Measurements from ENCODE around the gene LRRC1.

Gene LRRC1

GRCh38 chr6:53808302-53808881 lies 13.6 kb downstream of the LRRC1 start:
- DNase-seq (ENCODE audit: low read depth), result no peak
- TF ChIP-seq, protein P1, sequence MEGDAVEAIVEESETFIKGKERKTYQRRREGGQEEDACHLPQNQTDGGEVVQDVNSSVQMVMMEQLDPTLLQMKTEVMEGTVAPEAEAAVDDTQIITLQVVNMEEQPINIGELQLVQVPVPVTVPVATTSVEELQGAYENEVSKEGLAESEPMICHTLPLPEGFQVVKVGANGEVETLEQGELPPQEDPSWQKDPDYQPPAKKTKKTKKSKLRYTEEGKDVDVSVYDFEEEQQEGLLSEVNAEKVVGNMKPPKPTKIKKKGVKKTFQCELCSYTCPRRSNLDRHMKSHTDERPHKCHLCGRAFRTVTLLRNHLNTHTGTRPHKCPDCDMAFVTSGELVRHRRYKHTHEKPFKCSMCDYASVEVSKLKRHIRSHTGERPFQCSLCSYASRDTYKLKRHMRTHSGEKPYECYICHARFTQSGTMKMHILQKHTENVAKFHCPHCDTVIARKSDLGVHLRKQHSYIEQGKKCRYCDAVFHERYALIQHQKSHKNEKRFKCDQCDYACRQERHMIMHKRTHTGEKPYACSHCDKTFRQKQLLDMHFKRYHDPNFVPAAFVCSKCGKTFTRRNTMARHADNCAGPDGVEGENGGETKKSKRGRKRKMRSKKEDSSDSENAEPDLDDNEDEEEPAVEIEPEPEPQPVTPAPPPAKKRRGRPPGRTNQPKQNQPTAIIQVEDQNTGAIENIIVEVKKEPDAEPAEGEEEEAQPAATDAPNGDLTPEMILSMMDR (conservative IDR thresholded peaks at IDR 0.05; ENCODE audit: low read length), result no peak
- H3K4me3 ChIP-seq (ENCODE audit: low read length), result no peak overlapping the region

- H3K4me3 ChIP-seq (ENCODE audit: low read length), result no peak overlapping the region
- TF ChIP-seq, protein P1 (conservative IDR thresholded peaks at IDR 0.05; ENCODE audit: low read length), result no peak
- no peak for DNase-seq (ENCODE audit: low read depth)
These were observed 14.9 kb downstream of the LRRC1 start for GRCh38 chr6:53809691-53810090.

GRCh38 chr6:53811082-53811481 lies 16.3 kb downstream of the LRRC1 start:
- DNase-seq (ENCODE audit: low read depth), result peak; percentile 75
- TF ChIP-seq, protein P1 (conservative IDR thresholded peaks at IDR 0.05; ENCODE audit: low read length), result no peak
- peak overlapping the region; percentile 21 for H3K4me3 ChIP-seq (ENCODE audit: low read length)

DNA sequence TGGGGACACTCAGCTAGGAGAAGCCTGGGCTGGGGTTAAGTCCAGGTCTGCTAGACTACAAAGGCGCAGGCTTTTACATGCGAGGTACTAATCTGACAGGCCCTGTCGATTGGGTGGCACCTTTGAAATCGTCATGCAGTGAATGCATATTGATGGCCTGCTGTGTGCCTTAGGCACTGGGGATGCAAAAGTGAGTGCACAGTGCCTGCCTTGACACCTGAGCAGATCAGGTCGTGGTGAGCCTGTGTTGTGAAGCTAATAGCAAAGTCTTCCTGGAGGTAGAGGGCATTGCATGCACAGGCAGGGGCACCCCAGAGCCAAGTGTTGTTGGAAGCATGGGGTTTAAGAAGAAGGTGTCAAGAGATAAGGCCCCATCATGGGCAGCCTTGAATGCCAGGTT lies 16.9 kb downstream of the LRRC1 start:
- TF ChIP-seq, protein P1 (conservative IDR thresholded peaks at IDR 0.05; ENCODE audit: low read length), result no peak
- H3K4me3 ChIP-seq (ENCODE audit: low read length), result no peak overlapping the region
- no peak for DNase-seq (ENCODE audit: low read depth)

GRCh38 chr6:53813096-53813495 lies 18.3 kb downstream of the LRRC1 start:
- DNase-seq (ENCODE audit: low read depth), result no peak
- H3K4me3 ChIP-seq (ENCODE audit: low read length), result no peak overlapping the region
- TF ChIP-seq, protein P1 (conservative IDR thresholded peaks at IDR 0.05; ENCODE audit: low read length), result no peak

GRCh38 chr6:53813801-53814200 lies 19.0 kb downstream of the LRRC1 start:
- TF ChIP-seq, protein P1 (conservative IDR thresholded peaks at IDR 0.05; ENCODE audit: low read length), result no peak
- DNase-seq (ENCODE audit: low read depth), result no peak
- H3K4me3 ChIP-seq (ENCODE audit: low read length), result no peak overlapping the region

DNA sequence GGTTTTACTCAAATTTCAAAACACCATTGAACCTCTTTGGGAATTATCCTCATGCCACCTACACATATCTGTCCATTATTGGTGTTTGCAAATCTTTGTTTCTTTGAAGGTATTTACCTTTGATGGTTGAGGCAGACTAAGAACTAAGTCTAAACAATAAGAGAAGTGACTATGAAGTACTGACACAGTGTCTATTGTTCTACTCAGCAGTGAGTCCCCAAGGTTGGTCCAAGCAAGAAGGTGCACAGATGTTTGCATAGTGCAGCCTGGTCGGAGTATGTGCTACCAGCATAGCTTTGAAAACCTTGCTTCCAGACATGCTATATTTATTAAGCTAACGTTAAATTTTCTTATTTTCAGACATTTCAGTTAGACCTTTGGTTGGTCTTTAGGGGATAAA lies 19.5 kb downstream of the LRRC1 start:
- H3K4me3 ChIP-seq (ENCODE audit: low read length), result no peak overlapping the region
- no peak for DNase-seq (ENCODE audit: low read depth)
- TF ChIP-seq, protein P1 (conservative IDR thresholded peaks at IDR 0.05; ENCODE audit: low read length), result no peak

All from AG10803 (cell line).